Neural progenitor cell (in vitro differentiated cells): Measurements from ENCODE around the gene UBTD1. TPM values are rescaled to one million over a fixed set of nuclear protein-coding genes. Genes with fewer than 3 reads are reported as not detected.

Experiments
- DNase-seq: peaks from one replicate; pipeline ENCODE4 v3.0.0-alpha.2; 2016; ENCODE audit warnings: low spot score
- H2AFZ ChIP-seq: fragments of 200-600 bp; sonication (generic); replicated peaks from 2 replicates; pipeline ENCODE4 v1.6.1; 2016; ENCODE audit warnings: antibody characterized with exemption
- H3F3A ChIP-seq: fragments of 200-600 bp; sonication (generic); 2 replicates; pipeline ENCODE4 v1.6.1; 2016; ENCODE audit warnings: antibody characterized with exemption, low read depth
- H3K27ac ChIP-seq: fragments of 200-600 bp; sonication (generic); 2 replicates; pipeline ENCODE4 v1.5.1; 2016; ENCODE audit warnings: mild to moderate bottlenecking
- H3K27me3 ChIP-seq: fragments of 200-600 bp; sonication (generic); 2 replicates; pipeline ENCODE4 v1.6.1; 2016; ENCODE audit warnings: mild to moderate bottlenecking, moderate library complexity
- H3K36me3 ChIP-seq: fragments of 200-600 bp; sonication (generic); 2 replicates; pipeline ENCODE4 v1.5.1; 2016
- H3K4me1 ChIP-seq: fragments of 200-600 bp; sonication (generic); 2 replicates; pipeline ENCODE4 v1.6.1; 2016; ENCODE audit warnings: mixed run types
- H3K4me2 ChIP-seq: fragments of 200-600 bp; sonication (generic); 2 replicates; pipeline ENCODE4 v1.6.1; 2016
- H3K4me3 ChIP-seq: fragments of 200-600 bp; sonication (generic); 2 replicates; pipeline ENCODE4 v1.5.1; 2016
- H3K79me2 ChIP-seq: fragments of 200-600 bp; sonication (generic); 2 replicates; pipeline ENCODE4 v1.6.1; 2016; ENCODE audit warnings: low read depth
- H3K9ac ChIP-seq: fragments of 200-600 bp; sonication (generic); 2 replicates; pipeline ENCODE4 v1.6.1; 2016
- H3K9me3 ChIP-seq: fragments of 200-600 bp; sonication (generic); 2 replicates; pipeline ENCODE4 v1.5.1; 2016; ENCODE audit warnings: low read depth
- H4K20me1 ChIP-seq: fragments of 200-600 bp; sonication (generic); 2 replicates; pipeline ENCODE4 v1.6.1; 2016; ENCODE audit warnings: low read depth
- H3K27ac Mint-ChIP-seq: 3 replicates; pipeline ENCODE4 v1.8.0; 2021; ENCODE audit warnings: mixed read lengths
- H3K27me3 Mint-ChIP-seq: 2 replicates; pipeline ENCODE4 v1.8.0; 2022; ENCODE audit warnings: low read depth, mild to moderate bottlenecking, inconsistent platforms, moderate library complexity, mixed read lengths; ENCODE audit not compliant: insufficient read depth
- H3K36me3 Mint-ChIP-seq: 3 replicates; pipeline ENCODE4 v1.8.0; 2021; ENCODE audit warnings: mixed read lengths
- H3K4me1 Mint-ChIP-seq: 3 replicates; pipeline ENCODE4 v1.8.0; 2021; ENCODE audit warnings: mixed read lengths
- H3K4me3 Mint-ChIP-seq: 3 replicates; pipeline ENCODE4 v1.8.0; 2021; ENCODE audit warnings: mild to moderate bottlenecking, moderate library complexity, mixed read lengths
- H3K9me3 Mint-ChIP-seq: 3 replicates; pipeline ENCODE4 v1.8.0; 2020; ENCODE audit warnings: mixed read lengths
- CTCF ChIP-seq: fragments of 200-600 bp; sonication (generic); IDR thresholded peaks from 2 replicates; pipeline ENCODE4 v1.5.1; 2017; ENCODE audit warnings: antibody characterized with exemption, mild to moderate bottlenecking
- EZH2 ChIP-seq: fragments of 200-600 bp; sonication (generic); IDR thresholded peaks from 2 replicates; pipeline ENCODE4 v1.6.1; 2017; ENCODE audit warnings: antibody characterized with exemption, mild to moderate bottlenecking, moderate library complexity
- EZH2phosphoT487 ChIP-seq: fragments of 200-600 bp; sonication (generic); IDR thresholded peaks from 2 replicates; pipeline ENCODE4 v1.6.1; 2017; ENCODE audit warnings: antibody characterized with exemption
- total RNA-seq: library from RNA; depleted of rRNA; stranded (reverse); fragments of >200 nt; gene quantifications from 2 replicates; pipeline ENCODE4 v1.2.3, GENCODE V29; 2015; ENCODE audit warnings: low replicate concordance

UBTD1 gene
- total RNA-seq, 1 donor from 2014 or later, result 4.7 TPM

GRCh38 chr10:97599272-97599619, 100.5 kb downstream of the UBTD1 start:
- H3K79me2 ChIP-seq, result no peaks in the 10 kb centered on the region
- TF ChIP-seq EZH2phosphoT487, result no peak
- no peak for TF ChIP-seq CTCF
- no peak for TF ChIP-seq EZH2
- Mint-ChIP-seq H3K27ac (no peak overlapping the region), H3K27me3 (peaks cover 7% of the 10 kb centered on the region), H3K9me3 (no peaks in the 10 kb centered on the region), H3K36me3 (no peaks in the 10 kb centered on the region), H3K4me1 (peaks cover 28% of the 10 kb centered on the region), H3K4me3 (no peak overlapping the region)
- H3K9me3 ChIP-seq, result no peaks in the 10 kb centered on the region
- no peaks in the 10 kb centered on the region for H3K27me3 ChIP-seq
- H3K27ac ChIP-seq, result no peak overlapping the region
- no peak for DNase-seq
- H3K4me3 ChIP-seq, result no peak overlapping the region
- no peaks in the 10 kb centered on the region for H4K20me1 ChIP-seq
- no peak overlapping the region for H3K9ac ChIP-seq
- no peaks in the 10 kb centered on the region for H3K4me1 ChIP-seq
- H3K4me2 ChIP-seq, result no peak overlapping the region
- H3F3A ChIP-seq, result no peaks in the 10 kb centered on the region
- no peaks in the 10 kb centered on the region for H3K36me3 ChIP-seq
- no peak overlapping the region for H2AFZ ChIP-seq

GRCh38 chr10:97600616-97601015, 101.9 kb downstream of the UBTD1 start:
- Histone ChIP-seq H3K9ac (no peak overlapping the region), H3K27me3 (no peaks in the 10 kb centered on the region), H3K4me1 (no peaks in the 10 kb centered on the region), H3K4me3 (no peak overlapping the region), H3K79me2 (no peaks in the 10 kb centered on the region), H3K9me3 (no peaks in the 10 kb centered on the region), H3K27ac (no peak overlapping the region), H3K36me3 (no peaks in the 10 kb centered on the region), H3K4me2 (no peak overlapping the region), H4K20me1 (no peaks in the 10 kb centered on the region), H3F3A (no peaks in the 10 kb centered on the region), H2AFZ (no peak overlapping the region)
- Mint-ChIP-seq H3K9me3 (no peaks in the 10 kb centered on the region), H3K36me3 (no peaks in the 10 kb centered on the region), H3K4me1 (peaks cover 26% of the 10 kb centered on the region), H3K4me3 (no peak overlapping the region), H3K27ac (peak overlapping the region; percentile 21), H3K27me3 (peaks cover 7% of the 10 kb centered on the region)
- no peak for DNase-seq
- TF ChIP-seq EZH2phosphoT487, result no peak
- no peak for TF ChIP-seq CTCF
- no peak for TF ChIP-seq EZH2

GRCh38 chr10:97601268-97602215, 102.8 kb downstream of the UBTD1 start:
- H3K36me3 Mint-ChIP-seq, result no peaks in the 10 kb centered on the region
- Histone ChIP-seq H3K9me3 (no peaks in the 10 kb centered on the region), H4K20me1 (no peaks in the 10 kb centered on the region), H3K4me3 (no peak overlapping the region), H3K9ac (no peak overlapping the region), H3K79me2 (no peaks in the 10 kb centered on the region), H3K4me2 (no peak overlapping the region), H2AFZ (no peak overlapping the region), H3K27ac (no peak overlapping the region), H3K27me3 (no peaks in the 10 kb centered on the region), H3F3A (no peaks in the 10 kb centered on the region), H3K36me3 (no peaks in the 10 kb centered on the region), H3K4me1 (no peaks in the 10 kb centered on the region)
- no peaks in the 10 kb centered on the region for H3K9me3 Mint-ChIP-seq
- H3K27ac Mint-ChIP-seq, result no peak overlapping the region
- peaks cover 20% of the 10 kb centered on the region for H3K4me1 Mint-ChIP-seq
- peaks cover 7% of the 10 kb centered on the region for H3K27me3 Mint-ChIP-seq
- no peak for DNase-seq
- no peak for TF ChIP-seq EZH2
- no peak for TF ChIP-seq CTCF
- TF ChIP-seq EZH2phosphoT487, result no peak
- H3K4me3 Mint-ChIP-seq, result no peak overlapping the region
